ENCODE data around the gene KIAA1755.

The KIAA1755 gene

GRCh38 chr20:38203981-38204357 is 56.6 kb downstream of the KIAA1755 start:
- H3K4me3 ChIP-seq (ENCODE audit: low read depth, low read length) = no peak overlapping the region
- TF ChIP-seq CTCF (IDR thresholded peaks at IDR 0.05; ENCODE audit: control insufficient read depth, extremely low read depth, insufficient read depth) = no peak
- no peak for DNase-seq (ENCODE audit: low read depth)

- H3K4me3 ChIP-seq (ENCODE audit: low read depth, low read length) = no peak overlapping the region
- no peak for TF ChIP-seq CTCF (IDR thresholded peaks at IDR 0.05; ENCODE audit: control insufficient read depth, extremely low read depth, insufficient read depth)
- DNase-seq (ENCODE audit: low read depth) = no peak
Measured at GRCh38 chr20:38203337-38203980, 57.1 kb downstream of the KIAA1755 start.

GRCh38 chr20:38202982-38203293 is 57.6 kb downstream of the KIAA1755 start:
- DNase-seq (ENCODE audit: low read depth) = no peak
- no peak overlapping the region for H3K4me3 ChIP-seq (ENCODE audit: low read depth, low read length)
- TF ChIP-seq CTCF (IDR thresholded peaks at IDR 0.05; ENCODE audit: control insufficient read depth, extremely low read depth, insufficient read depth) = no peak

GRCh38 chr20:38202153-38202981 is 58.2 kb downstream of the KIAA1755 start:
- no peak overlapping the region for H3K4me3 ChIP-seq (ENCODE audit: low read depth, low read length)
- TF ChIP-seq CTCF (IDR thresholded peaks at IDR 0.05; ENCODE audit: control insufficient read depth, extremely low read depth, insufficient read depth) = no peak
- no peak for DNase-seq (ENCODE audit: low read depth)

- DNase-seq (ENCODE audit: low read depth) = no peak
- no peak overlapping the region for H3K4me3 ChIP-seq (ENCODE audit: low read depth, low read length)
- TF ChIP-seq CTCF (IDR thresholded peaks at IDR 0.05; ENCODE audit: control insufficient read depth, extremely low read depth, insufficient read depth) = no peak
Measured at GRCh38 chr20:38201356-38201755, 59.2 kb downstream of the KIAA1755 start.

- no peak for DNase-seq (ENCODE audit: low read depth)
- no peak overlapping the region for H3K4me3 ChIP-seq (ENCODE audit: low read depth, low read length)
- no peak for TF ChIP-seq CTCF (IDR thresholded peaks at IDR 0.05; ENCODE audit: control insufficient read depth, extremely low read depth, insufficient read depth)
Measured at GRCh38 chr20:38200646-38201045, 59.9 kb downstream of the KIAA1755 start.

All from LNCaP clone FGC (cell line).